GM19467 (cell line): ENCODE measurements around the gene KLF6.
A peak's percentile ranks its signal among the peaks of the same experiment; 100 is the strongest.

ENCODE experiments used
- ATAC-seq: cut with Tn5 transposase; IDR thresholded peaks from one replicate; pipeline ENCODE4 v1.9.1; 2021; ENCODE audit warnings: mild to moderate bottlenecking, moderate library complexity; ENCODE audit not compliant: unreplicated experiment

The KLF6 gene

DNA sequence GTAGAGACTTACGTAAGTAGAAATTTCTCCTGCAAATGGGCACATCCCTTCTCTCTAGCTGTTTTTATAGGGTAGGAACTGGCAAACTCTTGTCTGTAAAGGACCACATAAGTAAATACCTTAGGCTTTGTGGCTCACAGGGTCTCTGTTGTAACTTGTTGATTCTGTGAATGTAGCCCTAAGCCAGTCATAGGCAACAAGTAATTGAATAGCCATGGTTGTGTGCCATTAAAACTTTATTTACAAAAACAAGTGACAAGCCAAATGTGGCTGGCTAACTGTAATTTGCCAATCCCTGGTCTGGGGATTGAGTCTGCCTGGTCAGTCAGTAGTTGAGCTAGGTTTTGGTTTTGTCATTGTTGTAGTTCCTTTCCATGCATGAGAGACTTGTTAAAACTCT is 5.3 kb upstream of the KLF6 start:
- ATAC-seq: no peak

GRCh38 chr10:3789621-3790020 is 4.6 kb upstream of the KLF6 start:
- no peak for ATAC-seq

- no peak for ATAC-seq
These were observed 2.8 kb upstream of the KLF6 start for GRCh38 chr10:3787816-3788215.

DNA sequence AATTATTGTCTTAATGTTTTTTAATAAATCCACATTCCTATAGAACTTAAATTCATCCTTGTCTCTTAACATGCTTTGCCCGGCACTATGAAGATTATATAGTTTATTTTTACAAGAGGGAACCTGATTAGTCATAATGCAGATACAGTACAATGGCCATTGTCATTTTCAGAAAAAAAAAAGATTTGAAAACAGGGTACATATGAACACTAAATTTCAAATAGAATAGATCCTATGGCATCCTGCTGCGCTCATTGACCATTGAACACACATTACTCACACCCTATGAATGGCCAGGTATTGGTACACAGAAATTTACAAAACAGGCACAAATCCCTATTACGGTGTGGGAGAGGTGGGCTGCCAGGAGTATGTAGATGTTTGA is 2.0 kb upstream of the KLF6 start:
- ATAC-seq: no peak

GRCh38 chr10:3786295-3787015 is 1.4 kb upstream of the KLF6 start:
- ATAC-seq: no peak

GRCh38 chr10:3785851-3786271 is 852 bp upstream of the KLF6 start:
- peak; percentile 13 for ATAC-seq

DNA sequence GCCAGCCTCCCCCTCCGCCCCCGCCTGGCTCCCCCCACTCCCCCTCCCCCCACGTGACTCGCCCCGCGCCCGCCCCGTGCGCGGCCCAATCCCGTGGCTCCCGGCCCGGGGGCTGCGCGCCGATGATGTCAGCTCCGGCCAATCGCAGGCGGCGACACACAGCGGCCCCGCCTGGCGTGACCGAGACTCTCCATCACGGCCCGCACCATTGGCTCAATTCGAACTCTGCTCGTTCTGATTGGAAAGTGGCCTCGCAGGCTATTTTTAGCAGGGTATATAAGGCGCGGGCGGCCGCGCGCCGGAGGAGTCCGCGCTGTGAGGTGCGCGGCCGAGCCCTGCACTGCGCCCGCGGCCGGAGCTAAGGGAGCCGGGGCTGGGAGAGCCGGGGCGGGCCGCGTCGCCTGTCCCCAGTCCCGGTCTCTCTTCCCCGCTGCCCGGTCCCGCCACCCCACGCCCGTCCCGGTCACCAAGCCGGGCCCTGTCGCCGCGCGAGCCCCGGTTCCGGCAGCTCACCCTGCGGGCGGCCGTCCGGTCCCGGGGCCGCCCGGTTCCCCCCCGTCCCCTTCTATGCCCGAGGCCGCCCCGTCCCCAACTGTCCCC is 342 bp upstream of the KLF6 start:
- ATAC-seq: peak; percentile 69

DNA sequence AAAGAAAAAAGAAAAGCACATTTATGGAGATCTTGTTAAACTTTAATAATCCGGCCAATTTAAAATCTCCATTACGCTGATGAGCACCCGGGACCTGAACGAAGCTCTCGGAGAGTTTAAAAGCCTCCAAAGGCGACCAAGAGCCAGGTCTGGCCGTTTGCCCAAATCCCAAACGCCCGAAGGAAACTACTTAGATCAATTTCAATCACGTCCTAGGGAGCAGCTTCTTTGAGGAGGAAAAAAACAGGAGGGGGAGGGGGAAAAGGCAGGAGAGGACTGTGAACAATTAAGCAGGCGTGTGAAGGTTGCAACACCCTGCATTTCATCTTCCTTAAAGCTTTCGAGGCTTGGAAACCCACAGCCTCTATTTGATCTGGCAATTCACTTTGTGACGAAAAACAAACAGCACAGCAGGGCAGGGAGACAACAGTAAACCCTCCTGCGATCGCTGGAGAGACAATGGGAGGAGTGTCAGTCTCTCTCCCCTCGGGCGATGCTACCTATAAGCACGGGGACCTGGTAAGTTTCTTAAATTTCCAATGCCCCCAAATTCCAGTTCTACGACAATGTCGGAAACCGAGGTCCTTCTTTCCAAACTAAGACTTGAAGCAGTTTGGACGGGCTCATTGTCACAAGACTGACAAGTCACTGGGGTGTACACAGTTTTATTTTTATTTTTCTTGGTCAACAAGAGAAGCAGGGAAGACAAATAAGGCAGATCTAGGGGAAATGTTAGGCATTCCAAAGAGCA is 1.2 kb downstream of the KLF6 start:
- ATAC-seq: no peak

GRCh38 chr10:3783316-3783681 is 1.7 kb downstream of the KLF6 start:
- ATAC-seq: no peak

DNA sequence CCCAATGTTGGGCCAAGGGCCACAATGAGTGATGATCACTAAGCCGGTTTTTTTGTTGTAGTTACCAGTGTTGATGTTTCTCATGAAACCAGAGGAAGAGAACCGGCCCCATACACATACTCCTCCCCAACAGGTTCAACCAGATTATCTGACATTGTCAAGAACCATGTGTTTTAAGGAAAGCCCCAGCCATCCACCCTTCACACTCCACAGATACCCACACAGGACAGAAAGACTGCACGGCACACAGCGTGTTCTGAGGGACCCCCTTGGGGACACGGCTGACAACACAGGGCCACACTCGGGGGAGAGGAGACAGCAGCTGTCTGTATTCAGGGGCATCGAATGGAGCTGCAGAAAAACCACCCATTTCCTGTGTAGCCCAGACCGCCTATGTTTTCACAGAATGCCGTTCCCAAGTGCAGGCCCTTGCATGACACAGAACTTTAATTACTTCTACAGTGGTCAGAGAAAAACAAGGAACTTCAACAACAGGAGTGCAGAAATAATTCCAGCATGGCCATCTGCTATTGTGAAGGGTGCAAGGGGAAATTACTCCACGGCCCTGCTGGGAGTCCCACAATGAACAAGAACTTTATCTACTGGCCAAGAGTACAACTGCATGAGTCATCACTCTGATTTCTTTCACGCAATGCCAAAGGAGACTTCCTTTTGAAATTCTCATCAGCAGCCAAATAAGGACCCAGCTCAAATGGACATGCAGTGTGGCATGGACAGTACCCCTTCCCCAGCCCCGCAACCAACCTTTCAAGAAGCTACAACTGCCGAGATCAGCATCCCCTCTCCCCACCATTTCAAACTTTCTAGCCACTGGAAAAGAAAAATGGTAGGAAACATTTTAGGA is 2.3 kb downstream of the KLF6 start:
- no peak for ATAC-seq

DNA sequence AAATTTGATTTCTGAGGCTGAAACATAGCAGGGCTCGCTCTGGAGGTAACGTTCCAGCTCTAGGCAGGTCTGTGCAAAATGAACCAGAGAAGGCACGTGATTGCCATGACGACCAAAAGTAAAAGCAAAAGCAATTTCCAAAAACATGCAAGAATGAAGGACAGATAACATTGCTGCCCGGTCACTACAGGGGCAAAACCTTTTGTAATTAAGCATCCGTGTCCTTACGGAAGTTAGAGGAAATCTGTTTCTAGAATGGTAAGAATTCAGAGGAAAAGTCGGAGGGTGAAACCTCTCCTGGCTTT is 2.9 kb downstream of the KLF6 start:
- no peak for ATAC-seq

GRCh38 chr10:3781468-3782145 is 3.4 kb downstream of the KLF6 start:
- ATAC-seq: no peak

DNA sequence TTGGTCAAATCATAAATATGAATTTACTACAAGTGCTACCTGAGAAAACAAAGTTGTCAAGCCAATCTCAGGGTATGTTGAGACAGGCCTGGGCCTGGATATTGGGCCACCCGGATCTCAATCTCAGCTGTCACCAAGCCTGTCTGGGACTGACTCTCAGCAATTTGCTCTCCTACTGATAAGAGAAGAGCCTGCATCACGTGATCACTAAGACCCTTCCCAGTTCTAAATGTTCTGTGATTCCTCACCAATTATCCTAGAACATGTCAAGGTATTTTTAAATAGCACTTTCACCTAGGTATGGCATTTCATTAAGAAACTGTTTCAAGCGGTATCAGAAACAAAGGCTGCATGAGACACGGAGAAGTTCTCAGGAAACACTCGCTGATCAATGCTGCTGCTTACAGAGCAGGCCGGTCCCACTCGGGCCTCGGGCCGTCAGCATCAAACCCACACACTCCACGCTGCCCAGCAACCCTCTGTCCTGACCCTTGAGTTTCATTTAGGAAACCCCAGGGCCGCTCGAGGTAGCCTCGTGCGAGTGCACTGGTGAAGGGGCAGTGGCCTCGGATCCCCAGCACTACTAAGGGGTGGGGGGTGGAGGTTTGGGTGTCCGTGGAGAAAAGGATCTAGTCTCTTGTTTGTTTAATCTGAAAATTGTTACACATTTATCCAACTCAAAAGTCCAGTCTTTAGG is 4.1 kb downstream of the KLF6 start:
- no peak for ATAC-seq

DNA sequence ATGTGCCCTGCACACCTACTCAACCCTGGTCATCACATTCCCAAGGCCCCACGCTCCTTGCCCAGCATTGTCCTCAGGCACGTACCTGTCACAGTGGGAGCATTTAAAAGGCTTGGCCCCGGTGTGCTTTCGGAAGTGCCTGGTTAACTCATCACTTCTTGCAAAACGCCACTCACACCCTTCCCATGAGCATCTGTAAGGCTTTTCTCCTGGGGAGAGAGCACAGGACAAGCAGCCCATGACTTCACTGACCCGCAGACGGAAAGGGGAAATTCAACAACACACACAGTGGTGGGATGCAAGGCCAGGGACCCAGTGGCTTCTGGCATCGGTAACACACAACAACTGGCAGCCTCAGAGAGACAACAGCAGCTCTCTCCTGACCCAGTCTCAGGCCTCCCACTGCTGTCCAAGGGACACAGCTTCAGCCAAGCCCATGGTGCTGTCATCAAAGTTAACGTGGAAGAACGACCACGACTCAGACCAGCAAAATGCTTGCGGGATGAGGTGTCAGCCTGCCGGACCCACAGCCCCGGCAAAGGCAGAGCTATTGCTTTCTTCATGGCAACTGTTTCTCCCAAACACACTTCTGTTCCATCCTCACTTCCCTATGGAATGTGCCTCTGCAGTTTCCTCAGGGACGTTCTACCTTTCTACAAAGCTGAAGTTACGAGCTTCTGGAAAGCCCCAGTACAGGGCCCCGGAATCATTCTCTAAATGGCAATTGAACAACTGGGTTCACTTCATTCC is 4.8 kb downstream of the KLF6 start:
- ATAC-seq: no peak

GRCh38 chr10:3779158-3779741 is 5.8 kb downstream of the KLF6 start:
- no peak for ATAC-seq

- no peak for ATAC-seq
These were observed 6.3 kb downstream of the KLF6 start for GRCh38 chr10:3778692-3779157.

DNA sequence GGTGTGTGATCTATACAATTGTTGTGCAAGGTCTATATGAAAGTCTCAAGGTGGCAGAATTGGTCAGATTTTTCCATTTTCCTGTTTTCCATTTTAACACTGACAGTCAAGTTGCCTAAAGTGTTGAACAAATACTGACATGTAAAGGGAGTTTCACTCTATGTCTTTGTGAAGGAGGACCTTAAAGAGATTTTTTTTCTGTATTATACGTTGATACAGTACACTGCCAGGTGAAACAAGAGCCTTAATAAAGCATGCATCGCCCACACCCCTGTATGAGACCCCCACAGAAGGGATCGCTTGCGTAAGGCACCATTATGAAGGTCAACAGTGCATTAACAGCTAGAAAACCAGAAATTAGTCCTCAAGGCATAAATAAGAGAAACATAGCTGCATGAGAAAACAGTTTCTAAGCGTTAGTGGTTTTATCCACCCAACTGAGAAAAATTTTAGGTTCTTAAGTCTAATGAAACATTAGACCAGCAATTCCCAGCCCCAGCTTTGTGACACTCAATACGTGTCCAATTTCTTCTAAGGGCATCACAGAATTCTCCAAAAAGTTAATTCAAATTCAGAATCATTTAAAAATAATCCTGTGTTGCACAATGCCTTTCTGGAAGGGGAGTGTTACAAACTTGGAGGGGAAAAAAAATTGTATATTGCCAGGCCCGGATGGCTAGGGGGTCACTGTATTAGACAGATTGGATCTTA is 6.9 kb downstream of the KLF6 start:
- ATAC-seq: no peak

DNA sequence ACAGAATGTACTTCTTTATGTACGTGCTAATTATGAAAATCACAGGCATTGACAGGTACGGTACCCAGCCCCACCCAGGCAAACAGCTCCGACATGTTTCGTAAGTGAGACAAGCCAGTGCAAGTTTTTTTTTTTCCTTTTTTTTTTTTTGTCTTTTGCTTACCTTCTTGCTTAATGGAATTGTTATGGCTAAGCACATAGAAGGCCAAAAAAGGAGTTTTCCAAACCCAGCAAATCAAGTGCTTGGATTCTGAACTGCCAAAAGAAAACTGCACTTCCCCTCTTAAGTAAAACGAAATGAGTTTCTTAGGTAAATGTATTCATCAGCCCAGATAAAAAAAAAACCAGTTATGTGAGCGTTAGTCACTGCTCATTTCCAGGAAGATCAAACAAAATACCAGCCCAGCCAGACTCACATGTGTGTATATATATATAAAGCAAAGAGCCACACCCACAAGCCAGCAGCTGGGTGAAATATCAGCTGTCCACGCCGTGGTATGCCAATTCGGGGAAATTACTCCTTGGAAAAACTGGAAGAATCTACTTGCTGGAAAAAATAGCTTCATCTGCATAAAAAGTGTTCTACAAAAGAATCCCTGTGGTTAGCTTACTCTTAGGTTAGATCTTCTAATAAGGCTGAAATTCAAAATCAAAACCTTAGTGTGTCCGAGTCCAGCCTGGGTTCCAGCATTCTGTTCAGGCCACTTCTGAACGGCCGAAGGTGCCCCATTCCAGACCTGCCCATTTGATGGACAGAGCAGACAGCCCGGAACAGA is 8.0 kb downstream of the KLF6 start:
- ATAC-seq: no peak
